Esophagus (tissue), 2 donors: ENCODE measurements around the gene CARD14. TPM values are rescaled to one million over a fixed set of nuclear protein-coding genes. Genes with fewer than 3 reads are reported as not detected.
"Not testable (repeated sequence)": the region's sequence is repeated elsewhere in the genome, so short reads cannot be mapped to it uniquely, and the experiment has no call there.

Source experiments
- H3K27ac ChIP-seq, 2 donors: one replicate each; pipeline ENCODE4 v1.5.1; 2013; ENCODE audit warnings: low read depth in 2 of 2, mild to moderate bottlenecking in 2 of 2, inconsistent platforms in 1 of 2, low read length in 1 of 2, moderate library complexity in 1 of 2
- H3K27me3 ChIP-seq, 2 donors: one replicate each; pipeline ENCODE4 v1.6.1; 2013; ENCODE audit warnings: low read length in 2 of 2, control low read depth in 1 of 2, mild to moderate bottlenecking in 1 of 2; ENCODE audit not compliant: insufficient read depth in 2 of 2, control insufficient read depth in 1 of 2
- H3K36me3 ChIP-seq, 2 donors: one replicate each; pipeline ENCODE4 v1.6.1; 2013; ENCODE audit warnings: low read length in 1 of 2; ENCODE audit not compliant: control insufficient read depth in 2 of 2, insufficient read depth in 2 of 2
- H3K4me1 ChIP-seq, 2 donors: one replicate each; pipeline ENCODE4 v1.6.1; 2013; ENCODE audit warnings: low read length in 1 of 2; ENCODE audit not compliant: control insufficient read depth in 2 of 2, insufficient read depth in 2 of 2
- H3K4me3 ChIP-seq, 2 donors: one replicate each; pipeline ENCODE4 v1.5.1; 2013; ENCODE audit warnings: low read length in 2 of 2, mild to moderate bottlenecking in 2 of 2, low read depth in 1 of 2, moderate library complexity in 1 of 2
- H3K9me3 ChIP-seq, 2 donors: one replicate each; pipeline ENCODE4 v1.6.1; 2013; ENCODE audit warnings: mild to moderate bottlenecking in 2 of 2, low read depth in 1 of 2, low read length in 1 of 2, moderate library complexity in 1 of 2; ENCODE audit not compliant: control insufficient read depth in 2 of 2, insufficient read depth in 1 of 2
- WGBS, 2 donors: extraction: QIAGEN DNeasy Blood & Tissue Kit; methylation state at CpG; one replicate each; pipeline ENCODE4 v1.1.7; 2013; 5-methylcytosine and 5-hydroxymethylcytosine counted together
- polyA plus RNA-seq, 2 donors: library from polyadenylated mRNA; stranded (reverse); fragments of 200-250 nt; gene quantifications; one replicate each; pipeline ENCODE4 v1.2.3, GENCODE V29; 2013
- donor health status: healthy with polysubstance abuse.
- donor health status: Bipolar disorder and iron deficiency.

The CARD14 gene
- polyA plus RNA-seq, 2 donors: 25.7 to 28.0 TPM

GRCh38 chr17:80147035-80147822 is 22.6 kb upstream of the CARD14 start, which contains the start of gene EIF4A3:
TSS of gene EIF4A3 (minus strand) at chr17:80147128. CDS start at chr17:80146961, 167 bp downstream.
- Histone ChIP-seq H3K27ac (peak within 1 kb of the TSS; percentile 92 to 95), H3K9me3 (no peaks in the 10 kb centered on the region), H3K4me3 (peak within 1 kb of the TSS; percentile 86 to 99), H3K27me3 (no peaks in the 10 kb centered on the region), H3K36me3 (peaks cover 5 to 7% of the 10 kb centered on the region in 2 donors), H3K4me1 (peaks cover 2 to 6% of the 10 kb centered on the region in 2 donors)
- 0% methylated on average over 89 to 90 of the region's 90 CpGs for WGBS, 2 donors

- Histone ChIP-seq H3K27me3 (no peaks in the 10 kb centered on the region), H3K4me1 (peaks cover 2 to 3% of the 10 kb centered on the region in 2 donors), H3K36me3 (peaks cover 0 to 2% of the 10 kb centered on the region in 2 donors), H3K4me3 (no peak overlapping the region), H3K27ac (no peak overlapping the region), H3K9me3 (no peaks in the 10 kb centered on the region)
- 64 to 72% methylated on average over 5 of the region's 5 CpGs for WGBS, 2 donors
These were observed 18.5 kb upstream of the CARD14 start for GRCh38 chr17:80151333-80151732.

GRCh38 chr17:80152081-80152702 is 17.6 kb upstream of the CARD14 start:
- no peak overlapping the region for H3K4me3 ChIP-seq
- no peaks in the 10 kb centered on the region for H3K27me3 ChIP-seq
- H3K9me3 ChIP-seq: no peaks in the 10 kb centered on the region
- 68 to 70% methylated on average over 11 of the region's 11 CpGs for WGBS, 2 donors
- peak overlapping the region in 1 of 2 donors; percentile 54 for H3K27ac ChIP-seq
- peaks cover 2 to 3% of the 10 kb centered on the region in 2 donors for H3K4me1 ChIP-seq
- H3K36me3 ChIP-seq: peaks cover 0 to 2% of the 10 kb centered on the region in 2 donors

GRCh38 chr17:80153004-80153403 is 16.8 kb upstream of the CARD14 start:
- Histone ChIP-seq H3K27me3 (no peaks in the 10 kb centered on the region), H3K36me3 (peaks cover 0 to 2% of the 10 kb centered on the region in 2 donors), H3K27ac (peak overlapping the region in 1 of 2 donors; percentile 54), H3K4me3 (no peak overlapping the region), H3K4me1 (peaks cover 2 to 3% of the 10 kb centered on the region in 2 donors), H3K9me3 (no peaks in the 10 kb centered on the region)
- WGBS, 2 donors: 83 to 85% methylated on average over 3 of the region's 3 CpGs

GRCh38 chr17:80154166-80154565 is 15.7 kb upstream of the CARD14 start:
- Histone ChIP-seq H3K9me3 (no peaks in the 10 kb centered on the region), H3K27ac (no peak overlapping the region), H3K36me3 (no peaks in the 10 kb centered on the region), H3K4me3 (no peak overlapping the region), H3K27me3 (no peaks in the 10 kb centered on the region), H3K4me1 (peaks cover 0 to 2% of the 10 kb centered on the region in 2 donors)
- WGBS, 2 donors: 77 to 84% methylated on average over 5 of the region's 5 CpGs

GRCh38 chr17:80155600-80155999 is 14.2 kb upstream of the CARD14 start:
- not testable (repeated sequence) for H3K36me3 ChIP-seq, H3K27ac ChIP-seq, H3K9me3 ChIP-seq, H3K4me1 ChIP-seq, H3K27me3 ChIP-seq, H3K4me3 ChIP-seq
- WGBS, 2 donors: 49 to 57% methylated on average over 2 of the region's 2 CpGs

- Histone ChIP-seq H3K9me3 (no peaks in the 10 kb centered on the region), H3K36me3 (no peaks in the 10 kb centered on the region), H3K27me3 (no peaks in the 10 kb centered on the region), H3K27ac (no peak overlapping the region), H3K4me1 (no peaks in the 10 kb centered on the region), H3K4me3 (no peak overlapping the region)
- WGBS, 2 donors: 55 to 72% methylated on average over 2 of the region's 2 CpGs
These were observed 11.0 kb upstream of the CARD14 start for GRCh38 chr17:80158846-80159245.

GRCh38 chr17:80160536-80160935 is 9.3 kb upstream of the CARD14 start:
- Histone ChIP-seq H3K27me3 (no peaks in the 10 kb centered on the region), H3K27ac (no peak overlapping the region)
- WGBS, 2 donors: 42 to 58% methylated on average over 3 of the region's 3 CpGs

GRCh38 chr17:80163336-80163735 is 6.5 kb upstream of the CARD14 start:
- Histone ChIP-seq H3K27me3 (no peaks in the 10 kb centered on the region), H3K4me3 (no peak overlapping the region), H3K9me3 (no peaks in the 10 kb centered on the region), H3K36me3 (no peaks in the 10 kb centered on the region), H3K27ac (no peak overlapping the region), H3K4me1 (peaks cover 0 to 3% of the 10 kb centered on the region in 2 donors)
- WGBS, 2 donors: 82 to 85% methylated on average over 4 of the region's 4 CpGs

More at GRCh38 chr17:80160536-80160935, 9.3 kb upstream of the CARD14 start:
- H3K36me3 ChIP-seq: no peaks in the 10 kb centered on the region
- H3K4me1 ChIP-seq: no peaks in the 10 kb centered on the region
- H3K9me3 ChIP-seq: no peaks in the 10 kb centered on the region
- no peak overlapping the region for H3K4me3 ChIP-seq
